ENCODE results near the gene MPP3. TPM values are rescaled to one million over a fixed set of nuclear protein-coding genes. Genes with fewer than 3 reads are reported as not detected.

The MPP3 gene
- total and polyA plus RNA-seq, 10 of the 15 experiments (the other 5 are each of a cell fraction or from before 2014, with no cell fraction given), result not detected

GRCh38 chr17:43813386-43813785 is 19.6 kb downstream of the MPP3 start:
- Histone ChIP-seq H3K4me3 (no peak overlapping the region), H3K4me2 (ENCODE audit: control insufficient read depth, insufficient read depth) (no peak overlapping the region), H4K20me1 (ENCODE audit: control insufficient read depth, insufficient read depth) (no peaks in the 10 kb centered on the region), H3K9me3 (replicated peaks; ENCODE audit: control insufficient read depth, insufficient read depth, low read length) (no peaks in the 10 kb centered on the region), H3K4me1 (ENCODE audit: control insufficient read depth, insufficient read depth, low read length) (no peaks in the 10 kb centered on the region), H3K9ac (ENCODE audit: control insufficient read depth, insufficient read depth, low read length) (no peak overlapping the region), H3K36me3 (ENCODE audit: control insufficient read depth in 2 of 2, insufficient read depth in 2 of 2, low read length in 1 of 2) (no peaks in the 10 kb centered on the region), H3K27me3 (replicated peaks in 1 of 2; ENCODE audit: control insufficient read depth in 2 of 2, insufficient read depth in 2 of 2, low read length in 1 of 2) (peaks cover 2 to 3% of the 10 kb centered on the region in 2 experiments), H2AFZ (ENCODE audit: control insufficient read depth, low read depth, low read length) (no peak overlapping the region), H3K27ac (ENCODE audit: control insufficient read depth, insufficient read depth) (no peak overlapping the region), H3K79me2 (ENCODE audit: control insufficient read depth, insufficient read depth, low read length) (no peaks in the 10 kb centered on the region)
- DNase-seq (ENCODE audit: low read depth, low spot score), result no peak
- FAIRE-seq, result no peak
- POLR2A ChIA-PET, result no interaction called here
- 3% methylated on average over 3 of the region's 3 CpGs for WGBS (ENCODE audit: insufficient coverage, insufficient replicate concordance, low lambda C conversion rate, missing lambda C conversion rate)
- in situ Hi-C loops (cut with MboI) (no loop called here), intact Hi-C loops (cut with micrococcal nuclease; ENCODE audit: unreplicated experiment) (no loop called here)
- ATAC-seq, result no peak
- SMC1A ChIA-PET (ENCODE audit: uncharacterized antibody, unreplicated experiment), result no interaction called here
- RAD21 ChIA-PET (ENCODE audit: unreplicated experiment), result no interaction called here
- CTCF ChIA-PET, result interaction anchor here (0.6 kb wide), 1 partner anchor 83 kb away, joined by 4 read pairs; no protein-coding TSS in a partner anchor
- BruUV-seq (replicated peaks), result no TSS peak
- no peak for TF ChIP-seq E4F1 (IDR thresholded peaks at IDR 0.05; ENCODE audit: borderline replicate concordance, partially characterized antibody)
- no peak for TF ChIP-seq TCF7 (IDR thresholded peaks at IDR 0.05; ENCODE audit: borderline replicate concordance)
- no peak for TF ChIP-seq REST (IDR thresholded peaks at IDR 0.05; ENCODE audit: low read depth, low read length)
- no peak for TF ChIP-seq ZNF217 (IDR thresholded peaks at IDR 0.05)
- no peak for TF ChIP-seq ATF2 (IDR thresholded peaks at IDR 0.05; ENCODE audit: low read length)
- no peak for TF ChIP-seq CEBPZ (IDR thresholded peaks at IDR 0.05; ENCODE audit: low read depth, low read length)
- TF ChIP-seq KAT2A (conservative IDR thresholded peaks at IDR 0.05; ENCODE audit: control insufficient read depth, low read depth, low read length), result no peak
- no peak for TF ChIP-seq IRF5 (IDR thresholded peaks at IDR 0.05; ENCODE audit: borderline replicate concordance)
- TF ChIP-seq NR2F1 (conservative IDR thresholded peaks at IDR 0.05), result no peak
- no peak for TF ChIP-seq CBX3 (IDR thresholded peaks at IDR 0.05; ENCODE audit: borderline replicate concordance, low read depth)
- no peak for TF ChIP-seq KDM1A (IDR thresholded peaks at IDR 0.05; ENCODE audit: borderline replicate concordance)
- no peak for TF ChIP-seq MYB (IDR thresholded peaks at IDR 0.05; ENCODE audit: borderline replicate concordance, low read depth, low read length)
- TF ChIP-seq SREBF1 (IDR thresholded peaks at IDR 0.05; ENCODE audit: low read length), result no peak

All from GM12878 (cell line).